ENCODE measurements around the gene MT1B. TPM values are rescaled to one million over a fixed set of nuclear protein-coding genes. Genes with fewer than 3 reads are reported as not detected.

The MT1B gene
- total and polyA plus RNA-seq, 2 of the 4 experiments (the other 2 are of a cell fraction): not detected

GRCh38 chr16:56652600-56652999 is 914 bp downstream of the MT1B start:
- no TSS peak for BruUV-seq (replicated peaks)
- dilution Hi-C loops (cut with HindIII; ENCODE audit: low sequenced_read_pairs, unreplicated experiment) (no loop called here), in situ Hi-C loops (cut with MboI; ENCODE audit: low sequenced_read_pairs) (no loop called here)

More at GRCh38 chr16:56652600-56652999, 914 bp downstream of the MT1B start:
- Histone ChIP-seq H2BK120ac (ENCODE audit: low read depth, low read length) (no peak overlapping the region), H3K79me1 (ENCODE audit: low read depth in 1 of 2, low read length in 2 of 2) (no peaks in the 10 kb centered on the region), H2BK5ac (ENCODE audit: low read depth, low read length, poor library complexity, severe bottlenecking) (no peak overlapping the region), H3K56ac (ENCODE audit: extremely low read depth, insufficient read depth, low read length) (no peak overlapping the region), H4K8ac (ENCODE audit: low read depth in 2 of 2, low read length in 2 of 2) (no peak overlapping the region), H3K4ac (ENCODE audit: low read depth, low read length) (no peak overlapping the region), H3K4me1 (ENCODE audit: control insufficient read depth, insufficient read depth, low read length) (no peaks in the 10 kb centered on the region), H2BK20ac (ENCODE audit: low read depth, low read length) (no peak overlapping the region), H3K14ac (replicated peaks; ENCODE audit: low read depth, low read length) (no peak overlapping the region), H3K27me3 (ENCODE audit: control insufficient read depth, insufficient read depth, low read length) (peaks cover 73% of the 10 kb centered on the region), H3K18ac (ENCODE audit: low read depth, low read length) (no peak overlapping the region), H3K4me3 (ENCODE audit: insufficient read depth, low read depth, low read length) (no peak overlapping the region), H2AFZ (replicated peaks; ENCODE audit: low read length, poor library complexity) (no peak overlapping the region), H3K9me3 (ENCODE audit: control insufficient read depth, insufficient read depth, low read length) (no peaks in the 10 kb centered on the region), H4K91ac (ENCODE audit: insufficient read depth, low read depth, low read length) (no peak overlapping the region), H3K4me2 (ENCODE audit: low read depth, low read length) (no peak overlapping the region), H4K5ac (ENCODE audit: low read depth, low read length) (no peak overlapping the region), H3K27ac (ENCODE audit: insufficient read depth, low read length) (no peak overlapping the region), H2AK5ac (ENCODE audit: low read depth, low read length) (no peak overlapping the region), H4K20me1 (ENCODE audit: insufficient read depth, low read length) (no peaks in the 10 kb centered on the region; the same call in 1 of the 2 replicates), H2BK15ac (ENCODE audit: low read depth, low read length) (no peak overlapping the region), H3K36me3 (ENCODE audit: control insufficient read depth, insufficient read depth, low read length) (no peaks in the 10 kb centered on the region), H3K9me1 (ENCODE audit: insufficient read depth, low read length) (0 out of 2 replicates have a peak, but pooled peaks cover under 1% of the 10 kb centered on the region), H3K23ac (ENCODE audit: low read depth, low read length) (no peak overlapping the region), H3K9ac (ENCODE audit: low read depth, low read length) (no peak overlapping the region), H2AK9ac (replicated peaks; ENCODE audit: low read depth, low read length, poor library complexity) (no peak overlapping the region)
- DNase-seq (no peak), ATAC-seq (ENCODE audit: low read depth) (no peak)
- ChIA-PET POLR2A (ENCODE audit: unreplicated experiment) (no interaction called here), CTCF (no interaction called here)
- intact Hi-C loops (cut with micrococcal nuclease): no loop called here
- TF ChIP-seq FOS (IDR thresholded peaks at IDR 0.05; ENCODE audit: low read depth, low read length) (no peak), MXI1 (IDR thresholded peaks at IDR 0.05; ENCODE audit: borderline replicate concordance, low read depth, low read length) (no peak), CHD1 (IDR thresholded peaks at IDR 0.05; ENCODE audit: low read depth, low read length) (no peak), ELK1 (IDR thresholded peaks at IDR 0.05; ENCODE audit: borderline replicate concordance, low read depth, low read length) (no peak), CEBPB (IDR thresholded peaks at IDR 0.05; ENCODE audit: low read depth, low read length) (no peak), NFE2L2 (IDR thresholded peaks at IDR 0.05; ENCODE audit: low read depth, low read length) (no peak), USF2 (IDR thresholded peaks at IDR 0.05; ENCODE audit: low read depth, low read length) (no peak), MAZ (IDR thresholded peaks at IDR 0.05; ENCODE audit: borderline replicate concordance, low read depth, low read length) (no peak), RCOR1 (IDR thresholded peaks at IDR 0.05; ENCODE audit: insufficient replicate concordance, low read length) (no peak), RAD21 (IDR thresholded peaks at IDR 0.05; ENCODE audit: low read length) (no peak), BHLHE40 (IDR thresholded peaks at IDR 0.05; ENCODE audit: low read depth, low read length) (no peak)
- no CpG with 5 or more reads among the region's 1 CpG for WGBS, 2 experiments (ENCODE audit: extremely low coverage in 2 of 2, insufficient read length in 1 of 2)

All from IMR-90 (cell line).